ENCODE measurements around the gene SCARF1. TPM values are rescaled to one million over a fixed set of nuclear protein-coding genes. Genes with fewer than 3 reads are reported as not detected.

The SCARF1 gene
- total RNA-seq, 2 experiments from 2014 or later = 0.19 to 0.29 TPM

GRCh38 chr17:1623057-1623630, 22.4 kb downstream of the SCARF1 start:
- Histone ChIP-seq H3K4me1 (ENCODE audit: insufficient read depth, low read length, poor library complexity, severe bottlenecking) (peaks cover 31% of the 10 kb centered on the region), H4K20me1 (ENCODE audit: insufficient read depth, low read length) (no peaks in the 10 kb centered on the region), H3K9me2 (ENCODE audit: insufficient read depth, low read length) (no peaks in the 10 kb centered on the region), H3K4me2 (ENCODE audit: low read length) (no peak overlapping the region), H3K4me3 (ENCODE audit: low read depth, low read length, poor library complexity, severe bottlenecking) (no peak overlapping the region), H3K27ac (ENCODE audit: low read depth, low read length, poor library complexity, severe bottlenecking) (no peak overlapping the region), H2AFZ (ENCODE audit: low read length) (no peak overlapping the region), H3K36me3 (ENCODE audit: insufficient read depth, low read length) (peaks cover 5% of the 10 kb centered on the region), H3K79me2 (ENCODE audit: insufficient read depth, low read depth, low read length) (no peaks in the 10 kb centered on the region), H3K9me3 (ENCODE audit: low read length) (no peaks in the 10 kb centered on the region)
- ChIA-PET POLR2A (no interaction called here), CTCF (ENCODE audit: unreplicated experiment) (no interaction called here)
- BruUV-seq (replicated peaks) = no TSS peak
- no peak for DNase-seq (ENCODE audit: low spot score)
- intact Hi-C loops (cut with micrococcal nuclease; ENCODE audit: unreplicated experiment) = no loop called here
- TF ChIP-seq, protein P1, sequence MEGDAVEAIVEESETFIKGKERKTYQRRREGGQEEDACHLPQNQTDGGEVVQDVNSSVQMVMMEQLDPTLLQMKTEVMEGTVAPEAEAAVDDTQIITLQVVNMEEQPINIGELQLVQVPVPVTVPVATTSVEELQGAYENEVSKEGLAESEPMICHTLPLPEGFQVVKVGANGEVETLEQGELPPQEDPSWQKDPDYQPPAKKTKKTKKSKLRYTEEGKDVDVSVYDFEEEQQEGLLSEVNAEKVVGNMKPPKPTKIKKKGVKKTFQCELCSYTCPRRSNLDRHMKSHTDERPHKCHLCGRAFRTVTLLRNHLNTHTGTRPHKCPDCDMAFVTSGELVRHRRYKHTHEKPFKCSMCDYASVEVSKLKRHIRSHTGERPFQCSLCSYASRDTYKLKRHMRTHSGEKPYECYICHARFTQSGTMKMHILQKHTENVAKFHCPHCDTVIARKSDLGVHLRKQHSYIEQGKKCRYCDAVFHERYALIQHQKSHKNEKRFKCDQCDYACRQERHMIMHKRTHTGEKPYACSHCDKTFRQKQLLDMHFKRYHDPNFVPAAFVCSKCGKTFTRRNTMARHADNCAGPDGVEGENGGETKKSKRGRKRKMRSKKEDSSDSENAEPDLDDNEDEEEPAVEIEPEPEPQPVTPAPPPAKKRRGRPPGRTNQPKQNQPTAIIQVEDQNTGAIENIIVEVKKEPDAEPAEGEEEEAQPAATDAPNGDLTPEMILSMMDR (conservative IDR thresholded peaks at IDR 0.05; ENCODE audit: low read length) = no peak

DNA sequence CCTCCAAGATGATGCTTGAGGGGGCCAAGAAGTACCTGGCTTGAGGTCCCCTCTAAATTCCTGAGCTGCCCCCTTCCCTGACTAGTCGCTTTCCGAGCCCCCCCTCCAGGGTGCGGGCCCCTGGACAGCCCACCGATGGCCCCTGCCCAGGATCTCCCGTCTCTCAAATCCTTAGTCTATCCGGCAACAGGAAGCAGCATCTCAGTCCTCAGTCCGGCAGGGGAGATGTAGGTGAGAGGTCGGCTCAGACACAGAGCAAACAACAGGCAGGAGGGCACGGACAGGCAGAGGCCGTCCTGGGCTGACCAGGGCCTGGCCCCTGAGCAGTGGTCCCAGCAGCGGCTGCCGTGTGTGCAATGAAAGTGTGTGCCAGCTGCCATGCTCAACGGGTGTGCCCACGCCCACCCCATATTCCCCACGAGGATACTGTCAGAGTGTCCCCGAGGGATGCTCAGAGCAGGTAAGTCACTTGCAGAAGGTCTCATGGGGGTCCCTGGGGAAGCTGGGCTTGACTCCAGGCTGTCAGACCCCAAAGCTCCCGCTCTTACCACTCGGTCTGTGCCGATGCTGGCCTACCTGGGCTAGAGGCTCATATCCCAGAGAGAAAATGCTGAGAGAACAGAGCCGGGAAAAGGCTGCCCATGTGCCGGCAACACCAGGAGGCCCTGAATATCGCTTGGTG, 24.1 kb downstream of the SCARF1 start:
- Histone ChIP-seq H3K9me3 (ENCODE audit: low read length) (no peaks in the 10 kb centered on the region), H4K20me1 (ENCODE audit: insufficient read depth, low read length) (no peaks in the 10 kb centered on the region), H3K27ac (ENCODE audit: low read depth, low read length, poor library complexity, severe bottlenecking) (no peak overlapping the region), H3K4me3 (ENCODE audit: low read depth, low read length, poor library complexity, severe bottlenecking) (no peak overlapping the region), H3K4me1 (ENCODE audit: insufficient read depth, low read length, poor library complexity, severe bottlenecking) (peaks cover 23% of the 10 kb centered on the region), H3K79me2 (ENCODE audit: insufficient read depth, low read depth, low read length) (no peaks in the 10 kb centered on the region), H3K36me3 (ENCODE audit: insufficient read depth, low read length) (peaks cover 5% of the 10 kb centered on the region), H2AFZ (ENCODE audit: low read length) (no peak overlapping the region), H3K4me2 (ENCODE audit: low read length) (no peak overlapping the region), H3K9me2 (ENCODE audit: insufficient read depth, low read length) (no peaks in the 10 kb centered on the region)
- POLR2A ChIA-PET = no interaction called here
- intact Hi-C loops (cut with micrococcal nuclease; ENCODE audit: unreplicated experiment) = no loop called here
- BruUV-seq (replicated peaks) = no TSS peak
- CTCF ChIA-PET (ENCODE audit: unreplicated experiment) = no interaction called here
- no peak for DNase-seq (ENCODE audit: low spot score)
- TF ChIP-seq, protein P1 (conservative IDR thresholded peaks at IDR 0.05; ENCODE audit: low read length) = no peak

DNA sequence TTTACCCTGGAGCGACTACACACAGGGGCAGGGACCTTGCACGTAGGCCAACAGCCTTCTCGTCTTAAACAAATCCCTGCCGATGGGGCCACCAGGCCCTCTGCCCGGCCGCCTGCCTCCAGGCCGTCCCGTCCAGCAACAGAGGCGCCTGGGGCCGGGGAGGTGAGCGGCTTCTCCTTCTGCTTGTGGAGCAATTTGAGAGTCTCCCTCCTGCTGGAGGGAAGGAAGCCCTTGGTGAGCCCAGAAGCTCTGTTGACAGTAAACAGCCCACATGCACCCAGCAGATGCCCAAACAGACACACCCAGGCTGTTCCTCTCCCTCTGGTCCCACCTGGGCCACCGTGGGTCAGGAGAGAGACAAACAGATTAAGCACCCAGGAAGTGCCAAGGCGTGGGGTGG, 25.0 kb downstream of the SCARF1 start:
- Histone ChIP-seq H3K27ac (ENCODE audit: low read depth, low read length, poor library complexity, severe bottlenecking) (no peak overlapping the region), H4K20me1 (ENCODE audit: insufficient read depth, low read length) (no peaks in the 10 kb centered on the region), H3K4me1 (ENCODE audit: insufficient read depth, low read length, poor library complexity, severe bottlenecking) (peaks cover 14% of the 10 kb centered on the region), H3K9me2 (ENCODE audit: insufficient read depth, low read length) (no peaks in the 10 kb centered on the region), H3K9me3 (ENCODE audit: low read length) (no peaks in the 10 kb centered on the region), H3K79me2 (ENCODE audit: insufficient read depth, low read depth, low read length) (no peaks in the 10 kb centered on the region), H3K4me2 (ENCODE audit: low read length) (no peak overlapping the region), H3K4me3 (ENCODE audit: low read depth, low read length, poor library complexity, severe bottlenecking) (no peak overlapping the region), H3K36me3 (ENCODE audit: insufficient read depth, low read length) (peaks cover 5% of the 10 kb centered on the region), H2AFZ (ENCODE audit: low read length) (no peak overlapping the region)
- no peak for TF ChIP-seq EZH2phosphoT487 (IDR thresholded peaks at IDR 0.05; ENCODE audit: borderline replicate concordance, low read depth, low read length)
- TF ChIP-seq, protein P1 (conservative IDR thresholded peaks at IDR 0.05; ENCODE audit: low read length) = no peak
- ChIA-PET POLR2A (no interaction called here), CTCF (ENCODE audit: unreplicated experiment) (no interaction called here)
- no TSS peak for BruUV-seq (replicated peaks)
- no peak for DNase-seq (ENCODE audit: low spot score)
- intact Hi-C loops (cut with micrococcal nuclease; ENCODE audit: unreplicated experiment) = no loop called here

Data from OCI-LY7 (cell line).